ENCODE measurements around the gene PSMC1. TPM values are rescaled to one million over a fixed set of nuclear protein-coding genes. Genes with fewer than 3 reads are reported as not detected.

Gene PSMC1
- 113 and 134 TPM in 2 replicates for total RNA-seq

DNA sequence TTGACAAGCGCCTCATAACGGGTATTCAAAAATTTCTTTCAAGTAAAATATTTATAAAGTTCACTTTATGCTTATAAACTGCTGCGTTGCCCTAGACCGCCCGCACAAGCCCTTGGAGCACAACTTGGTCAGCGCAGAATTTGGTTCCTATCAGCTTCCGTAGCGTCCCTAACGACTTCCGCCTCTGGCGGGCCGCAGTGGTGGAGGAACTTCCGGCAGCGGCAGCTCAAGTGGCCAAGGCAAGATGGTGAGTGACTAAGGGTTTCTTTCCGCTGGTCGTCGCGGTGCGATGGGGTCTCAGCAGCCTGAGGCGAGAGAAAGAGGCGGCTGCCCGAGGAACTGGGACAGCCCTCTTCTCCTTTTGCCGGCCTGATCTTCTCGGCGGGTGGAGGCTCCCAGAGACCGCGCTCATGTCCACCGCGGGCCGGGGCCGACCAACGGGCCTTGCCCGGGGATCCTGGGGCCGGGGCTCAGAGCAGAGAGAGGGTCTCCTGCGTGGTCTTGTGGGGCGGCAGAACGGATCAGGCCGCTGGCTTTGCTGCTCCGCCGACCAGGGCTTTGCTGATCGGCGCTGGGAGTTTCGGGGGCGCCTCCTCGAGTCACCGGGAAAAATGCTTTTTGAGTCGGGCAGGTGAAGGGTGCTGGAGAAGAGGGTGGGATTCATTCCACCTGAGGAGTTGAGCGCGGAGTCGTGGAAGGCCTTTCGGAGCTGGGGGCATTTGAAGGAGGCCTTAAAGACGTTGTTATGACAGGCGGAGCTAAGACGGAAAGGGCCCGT lies at the start of gene PSMC1:
Gene PSMC1, plus strand, starts transcription at position 200 of the 778 bp plus-strand sequence. Its CDS starts 45 bp downstream, at position 245.

Other genes starting within 250 kb of the PSMC1 start
- 0.24 TPM in 1 of 2 replicates, not detected in the other for gene KCNK13, start 194.6 kb upstream of the PSMC1 start, total RNA-seq
- 5.5 and 7.0 TPM in 2 replicates for gene NRDE2, start 75.4 kb downstream of the PSMC1 start, total RNA-seq
- gene CALM1, start 140.5 kb downstream of the PSMC1 start, total RNA-seq = 358 and 393 TPM in 2 replicates

Measured in tracheal epithelial cell (primary cell).